IMR-90 (cell line): ENCODE results near the gene RAP1A. TPM values are rescaled to one million over a fixed set of nuclear protein-coding genes. Genes with fewer than 3 reads are reported as not detected.

Experiments
- ATAC-seq: fragments of 200-7000 bp; cut with Tn5 transposase; 2 replicates; pipeline ENCODE4 v1.9.1; 2020; ENCODE audit warnings: low read depth, mild to moderate bottlenecking, moderate library complexity
- BruUV-seq: library from RNA; stranded (reverse); fragments of 400-500 nt; replicated peaks from 2 replicates; lab custom pipeline; 2021; lab: Mats Ljungman, UMichigan
- CTCF ChIA-PET: fragments of 300-600 bp; formaldehyde crosslinking; extraction: SDS; loops from one replicate; lab custom pipeline; 2021; ENCODE audit warnings: antibody characterized with exemption; lab: Yijun Ruan, JAX
- POLR2A ChIA-PET: fragments of 300-600 bp; sonication (Branson Sonifier 250); formaldehyde crosslinking; loops from one replicate; lab custom pipeline; 2022; ENCODE audit warnings: antibody characterized with exemption; ENCODE audit not compliant: unreplicated experiment; lab: Charles Lee
- DNase-seq: peaks from one replicate; pipeline ENCODE4 v3.0.0; 2013
- H2AFZ ChIP-seq: replicated peaks from 2 replicates; pipeline ENCODE3; 2013; ENCODE audit warnings: low read length, mild to moderate bottlenecking; ENCODE audit not compliant: poor library complexity
- H2AK5ac ChIP-seq: 2 replicates; pipeline ENCODE4 v1.6.1; 2013; ENCODE audit warnings: low read depth, low read length, inconsistent platforms
- H2AK9ac ChIP-seq: replicated peaks from 2 replicates; pipeline ENCODE3; 2013; ENCODE audit warnings: mild to moderate bottlenecking, low read depth, low read length, moderate library complexity; ENCODE audit not compliant: poor library complexity
- H2BK120ac ChIP-seq: 2 replicates; pipeline ENCODE4 v1.6.1; 2013; ENCODE audit warnings: low read depth, low read length, inconsistent platforms
- H2BK15ac ChIP-seq: 3 replicates; pipeline ENCODE4 v1.6.1; 2013; ENCODE audit warnings: low read depth, low read length, inconsistent platforms
- H2BK20ac ChIP-seq: 2 replicates; pipeline ENCODE4 v1.6.1; 2013; ENCODE audit warnings: low read depth, mild to moderate bottlenecking, inconsistent platforms, low read length, moderate library complexity
- H2BK5ac ChIP-seq: 2 replicates; pipeline ENCODE4 v1.6.1; 2013; ENCODE audit warnings: mild to moderate bottlenecking, low read depth, low read length, inconsistent platforms; ENCODE audit not compliant: poor library complexity, severe bottlenecking
- H3K14ac ChIP-seq: replicated peaks from 2 replicates; pipeline ENCODE4 v1.6.1; 2013; ENCODE audit warnings: low read depth, low read length, inconsistent platforms
- H3K18ac ChIP-seq: 2 replicates; pipeline ENCODE4 v1.6.1; 2013; ENCODE audit warnings: low read depth, low read length, control low read depth
- H3K23ac ChIP-seq: 2 replicates; pipeline ENCODE4 v1.6.1; 2013; ENCODE audit warnings: low read depth, low read length, inconsistent platforms
- H3K27ac ChIP-seq: 2 replicates; pipeline ENCODE4 v1.5.1; 2013; ENCODE audit warnings: mild to moderate bottlenecking, control low read depth, low read length; ENCODE audit not compliant: insufficient read depth
- H3K27me3 ChIP-seq: 2 replicates; pipeline ENCODE4 v1.6.1; 2013; ENCODE audit warnings: low read length; ENCODE audit not compliant: control insufficient read depth, insufficient read depth
- H3K36me3 ChIP-seq: 2 replicates; pipeline ENCODE4 v1.6.1; 2013; ENCODE audit warnings: low read length, mixed read lengths; ENCODE audit not compliant: control insufficient read depth, insufficient read depth
- H3K4ac ChIP-seq: 2 replicates; pipeline ENCODE4 v1.6.1; 2013; ENCODE audit warnings: low read depth, low read length, inconsistent platforms
- H3K4me1 ChIP-seq: 2 replicates; pipeline ENCODE4 v1.6.1; 2013; ENCODE audit warnings: low read length, mixed read lengths; ENCODE audit not compliant: control insufficient read depth, insufficient read depth
- H3K4me2 ChIP-seq: 2 replicates; pipeline ENCODE4 v1.6.1; 2013; ENCODE audit warnings: low read depth, mild to moderate bottlenecking, control low read depth, low read length, moderate library complexity
- H3K4me3 ChIP-seq: 2 replicates; pipeline ENCODE4 v1.5.1; 2013; ENCODE audit warnings: low read depth, mild to moderate bottlenecking, control low read depth, low read length, moderate library complexity; ENCODE audit not compliant: insufficient read depth
- H3K56ac ChIP-seq: 2 replicates; pipeline ENCODE4 v1.6.1; 2013; ENCODE audit warnings: low read length, inconsistent platforms; ENCODE audit not compliant: insufficient read depth; ENCODE audit errors: extremely low read depth
- H3K79me1 ChIP-seq, 2 experiments: 2 replicates each; pipeline ENCODE4 v1.6.1; 2013; ENCODE audit warnings: low read length in 2 of 2, inconsistent platforms in 1 of 2, low read depth in 1 of 2
- H3K9ac ChIP-seq: 2 replicates; pipeline ENCODE4 v1.6.1; 2013; ENCODE audit warnings: low read depth, low read length, control low read depth
- H3K9me1 ChIP-seq: 2 replicates; pipeline ENCODE4 v1.6.1; 2013; ENCODE audit warnings: low read length, inconsistent platforms; ENCODE audit not compliant: insufficient read depth
- H3K9me3 ChIP-seq: 2 replicates; pipeline ENCODE4 v1.6.1; 2013; ENCODE audit warnings: low read length; ENCODE audit not compliant: control insufficient read depth, insufficient read depth
- H4K20me1 ChIP-seq: 2 replicates; pipeline ENCODE4 v1.6.1; 2013; ENCODE audit warnings: low read length, inconsistent platforms; ENCODE audit not compliant: insufficient read depth
- H4K5ac ChIP-seq: 2 replicates; pipeline ENCODE4 v1.6.1; 2013; ENCODE audit warnings: mild to moderate bottlenecking, low read depth, low read length, control low read depth
- H4K8ac ChIP-seq, 2 experiments: 2 replicates each; pipeline ENCODE4 v1.6.1; 2013; ENCODE audit warnings: low read depth in 2 of 2, low read length in 2 of 2, control low read depth in 1 of 2, inconsistent platforms in 1 of 2
- H4K91ac ChIP-seq: 2 replicates; pipeline ENCODE4 v1.6.1; 2013; ENCODE audit warnings: low read depth, low read length, inconsistent platforms; ENCODE audit not compliant: insufficient read depth
- BHLHE40 ChIP-seq: fragments of 150-350 bp; IDR thresholded peaks from 2 replicates; pipeline ENCODE4 v1.6.1; 2016; ENCODE audit warnings: mild to moderate bottlenecking, low read depth, low read length
- CEBPB ChIP-seq: IDR thresholded peaks from 2 replicates; pipeline ENCODE4 v1.6.1; 2012; ENCODE audit warnings: low read depth, low read length, improper control_type of control experiment
- CHD1 ChIP-seq: IDR thresholded peaks from 2 replicates; pipeline ENCODE4 v1.6.1; 2012; ENCODE audit warnings: low read depth, low read length, improper control_type of control experiment
- ELK1 ChIP-seq: fragments of 150-350 bp; IDR thresholded peaks from 2 replicates; pipeline ENCODE4 v1.6.1; 2016; ENCODE audit warnings: low read depth, mild to moderate bottlenecking, low read length, moderate library complexity, borderline replicate concordance
- FOS ChIP-seq: fragments of 150-350 bp; IDR thresholded peaks from 2 replicates; pipeline ENCODE4 v1.6.1; 2016; ENCODE audit warnings: low read depth, low read length
- MAFK ChIP-seq: IDR thresholded peaks from 2 replicates; pipeline ENCODE4 v1.6.1; 2012; ENCODE audit warnings: low read depth, low read length, improper control_type of control experiment
- MAZ ChIP-seq: IDR thresholded peaks from 2 replicates; pipeline ENCODE4 v1.6.1; 2012; ENCODE audit warnings: low read depth, mild to moderate bottlenecking, low read length, improper control_type of control experiment, moderate library complexity, borderline replicate concordance
- MXI1 ChIP-seq: IDR thresholded peaks from 2 replicates; pipeline ENCODE4 v1.6.1; 2012; ENCODE audit warnings: low read depth, mild to moderate bottlenecking, low read length, moderate library complexity, borderline replicate concordance
- POLR2A ChIP-seq: IDR thresholded peaks from 2 replicates; pipeline ENCODE4 v1.6.1; 2012; ENCODE audit warnings: mild to moderate bottlenecking, low read depth, low read length
- RAD21 ChIP-seq: IDR thresholded peaks from 2 replicates; pipeline ENCODE4 v1.6.1; 2012; ENCODE audit warnings: low read length, improper control_type of control experiment
- RCOR1 ChIP-seq: IDR thresholded peaks from 2 replicates; pipeline ENCODE4 v1.6.1; 2012; ENCODE audit warnings: mild to moderate bottlenecking, low read length, improper control_type of control experiment; ENCODE audit not compliant: insufficient replicate concordance
- RFX5 ChIP-seq: IDR thresholded peaks from 2 replicates; pipeline ENCODE4 v1.8.0; 2012; ENCODE audit warnings: low read depth, mild to moderate bottlenecking, low read length, moderate library complexity
- SMC3 ChIP-seq: fragments of 150-350 bp; IDR thresholded peaks from 2 replicates; pipeline ENCODE4 v1.6.1; 2016; ENCODE audit warnings: low read depth, mild to moderate bottlenecking, antibody characterized with exemption, low read length, moderate library complexity
- WGBS, 2 experiments: methylation state at CpG; one replicate each; pipeline versions ENCODE4 v1.1.5 to v1.1.7; 2013; ENCODE audit warnings: missing lambda C conversion rate in 2 of 2; ENCODE audit not compliant: insufficient read length in 1 of 2; ENCODE audit errors: extremely low coverage in 2 of 2; 5-methylcytosine and 5-hydroxymethylcytosine counted together
- dilution Hi-C: fragments of 300-500 bp; cut with HindIII; formaldehyde crosslinking; loops from one replicate; pipeline ENCODE4 v1.14.3; 2018; ENCODE audit warnings: low sequenced_read_pairs; ENCODE audit not compliant: unreplicated experiment
- in situ Hi-C: fragments of 300-500 bp; cut with MboI; formaldehyde crosslinking; loops from 3 replicates; pipeline ENCODE4 v1.14.3; 2019; ENCODE audit warnings: low sequenced_read_pairs, inconsistent platforms, mixed read lengths
- intact Hi-C: fragments of 100-400 bp; cut with micrococcal nuclease; formaldehyde crosslinking; loops from 2 replicates; pipeline ENCODE4 v1.10.0; 2022
- polyA plus RNA-seq, 3 experiments: library from polyadenylated mRNA; depleted of rRNA; stranded (reverse); fragments of >200 nt; gene quantifications; 2 replicates each; pipeline ENCODE4 v1.2.3, GENCODE V29; 2012; ENCODE audit warnings: low replicate concordance in 1 of 3
- total RNA-seq: library from RNA; depleted of rRNA; stranded (reverse); fragments of >200 nt; gene quantifications from 2 replicates; pipeline ENCODE4 v1.2.3, GENCODE V29; 2012
- TF ChIP-seq, protein P1 (sequence below): conservative IDR thresholded peaks from 2 replicates; pipeline ENCODE4 v1.5.1; 2012; ENCODE audit warnings: mild to moderate bottlenecking, low read depth, low read length, improper control_type of control experiment
- TF ChIP-seq, protein P2 (sequence below): fragments of 150-350 bp; IDR thresholded peaks from 2 replicates; pipeline ENCODE4 v1.6.1; 2017; ENCODE audit warnings: mild to moderate bottlenecking, antibody characterized with exemption, low read length, low read depth

RAP1A gene
- total and polyA plus RNA-seq, 2 of the 4 experiments (the other 2 are of a cell fraction), result 18.1 to 43.6 TPM

GRCh38 chr1:111649648-111650047, 30.1 kb downstream of the RAP1A start:
- Histone ChIP-seq H3K27ac (no peak overlapping the region), H2BK120ac (no peak overlapping the region), H3K4me2 (no peak overlapping the region), H3K79me1 (peaks cover 27 to 66% of the 10 kb centered on the region in 2 experiments), H2BK5ac (no peak overlapping the region), H4K20me1 (peaks cover 31% of the 10 kb centered on the region), H3K36me3 (peaks cover 6% of the 10 kb centered on the region), H3K23ac (no peak overlapping the region), H4K8ac (no peak overlapping the region), H3K14ac (no peak overlapping the region), H2AK5ac (no peak overlapping the region), H3K18ac (no peak overlapping the region), H3K9me1 (peaks cover 17% of the 10 kb centered on the region; the same call in 1 of the 2 replicates), H3K9me3 (no peaks in the 10 kb centered on the region), H2AFZ (no peak overlapping the region), H4K91ac (no peak overlapping the region), H3K4ac (no peak overlapping the region), H2BK15ac (no peak overlapping the region), H3K4me1 (peaks cover 3% of the 10 kb centered on the region), H3K9ac (no peak overlapping the region), H2AK9ac (no peak overlapping the region), H3K27me3 (no peaks in the 10 kb centered on the region), H2BK20ac (no peak overlapping the region), H4K5ac (no peak overlapping the region), H3K4me3 (no peak overlapping the region), H3K56ac (no peak overlapping the region)
- intact Hi-C loops, result no loop called here
- TF ChIP-seq ELK1 (no peak), RAD21 (no peak), MXI1 (no peak), RFX5 (no peak), CEBPB (no peak), MAFK (no peak), RCOR1 (no peak), POLR2A (no peak), FOS (no peak), CHD1 (no peak), SMC3 (no peak), MAZ (no peak), BHLHE40 (no peak)
- TF ChIP-seq, protein P1, sequence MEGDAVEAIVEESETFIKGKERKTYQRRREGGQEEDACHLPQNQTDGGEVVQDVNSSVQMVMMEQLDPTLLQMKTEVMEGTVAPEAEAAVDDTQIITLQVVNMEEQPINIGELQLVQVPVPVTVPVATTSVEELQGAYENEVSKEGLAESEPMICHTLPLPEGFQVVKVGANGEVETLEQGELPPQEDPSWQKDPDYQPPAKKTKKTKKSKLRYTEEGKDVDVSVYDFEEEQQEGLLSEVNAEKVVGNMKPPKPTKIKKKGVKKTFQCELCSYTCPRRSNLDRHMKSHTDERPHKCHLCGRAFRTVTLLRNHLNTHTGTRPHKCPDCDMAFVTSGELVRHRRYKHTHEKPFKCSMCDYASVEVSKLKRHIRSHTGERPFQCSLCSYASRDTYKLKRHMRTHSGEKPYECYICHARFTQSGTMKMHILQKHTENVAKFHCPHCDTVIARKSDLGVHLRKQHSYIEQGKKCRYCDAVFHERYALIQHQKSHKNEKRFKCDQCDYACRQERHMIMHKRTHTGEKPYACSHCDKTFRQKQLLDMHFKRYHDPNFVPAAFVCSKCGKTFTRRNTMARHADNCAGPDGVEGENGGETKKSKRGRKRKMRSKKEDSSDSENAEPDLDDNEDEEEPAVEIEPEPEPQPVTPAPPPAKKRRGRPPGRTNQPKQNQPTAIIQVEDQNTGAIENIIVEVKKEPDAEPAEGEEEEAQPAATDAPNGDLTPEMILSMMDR, result no peak
- TF ChIP-seq, protein P2, sequence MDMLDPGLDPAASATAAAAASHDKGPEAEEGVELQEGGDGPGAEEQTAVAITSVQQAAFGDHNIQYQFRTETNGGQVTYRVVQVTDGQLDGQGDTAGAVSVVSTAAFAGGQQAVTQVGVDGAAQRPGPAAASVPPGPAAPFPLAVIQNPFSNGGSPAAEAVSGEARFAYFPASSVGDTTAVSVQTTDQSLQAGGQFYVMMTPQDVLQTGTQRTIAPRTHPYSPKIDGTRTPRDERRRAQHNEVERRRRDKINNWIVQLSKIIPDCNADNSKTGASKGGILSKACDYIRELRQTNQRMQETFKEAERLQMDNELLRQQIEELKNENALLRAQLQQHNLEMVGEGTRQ, result no peak
- dilution Hi-C loops, result no loop called here
- 100% methylated on average over 1 of the region's 1 CpG; no CpG with 5 or more reads in 1 of the 2 experiments for WGBS, 2 experiments
- BruUV-seq, result no TSS peak
- ATAC-seq (no peak), DNase-seq (no peak)
- CTCF ChIA-PET, result no interaction called here
- POLR2A ChIA-PET, result no interaction called here
- in situ Hi-C loops, result loop anchor here (5.0 kb wide), 1 partner anchor 142 kb away; no protein-coding TSS in a partner anchor
